WTC11 (cell line): ENCODE results near the gene CNOT6.

ENCODE experiments used
- ATF2 ChIP-seq: sonication (generic); formaldehyde crosslinking; IDR thresholded peaks from 2 replicates; pipeline ENCODE4 v1.8.1; 2022; ENCODE audit warnings: low read depth, missing genetic modification reagents, borderline replicate concordance
- CREB1 ChIP-seq: sonication (generic); formaldehyde crosslinking; IDR thresholded peaks from 2 replicates; pipeline ENCODE4 v1.8.0; 2023; ENCODE audit warnings: mild to moderate bottlenecking, missing genetic modification reagents
- GABPB1 ChIP-seq: sonication (generic); formaldehyde crosslinking; IDR thresholded peaks from 2 replicates; pipeline ENCODE4 v1.8.1; 2023; ENCODE audit warnings: mild to moderate bottlenecking, missing genetic modification reagents
- IRF2 ChIP-seq: sonication (generic); formaldehyde crosslinking; IDR thresholded peaks from 2 replicates; pipeline ENCODE4 v1.8.0; 2022; ENCODE audit warnings: low read depth, missing genetic modification reagents, borderline replicate concordance
- NR3C1 ChIP-seq: sonication (generic); formaldehyde crosslinking; conservative IDR thresholded peaks from 2 replicates; pipeline ENCODE4 v1.8.1; 2023; ENCODE audit warnings: low read depth, mild to moderate bottlenecking, missing genetic modification reagents
- ZNF396 ChIP-seq: fragments of 250-450 bp; sonication (Bioruptor Pico); IDR thresholded peaks from 2 replicates; pipeline ENCODE4 v1.8.0; 2021; ENCODE audit warnings: mild to moderate bottlenecking, moderate library complexity, borderline replicate concordance
- TF ChIP-seq, protein P1 (sequence below): fragments of 200-600 bp; IDR thresholded peaks from 2 replicates; pipeline ENCODE4 v1.8.0; 2022; ENCODE audit warnings: antibody characterized with exemption
- TF ChIP-seq, protein P2 (sequence below): sonication (generic); formaldehyde crosslinking; IDR thresholded peaks from 2 replicates; pipeline ENCODE4 v1.8.1; 2022; ENCODE audit warnings: mild to moderate bottlenecking, moderate library complexity, missing genetic modification reagents

GRCh38 chr5:180568914-180569313 is 74.7 kb downstream of the CNOT6 start:
- TF ChIP-seq, protein P1, sequence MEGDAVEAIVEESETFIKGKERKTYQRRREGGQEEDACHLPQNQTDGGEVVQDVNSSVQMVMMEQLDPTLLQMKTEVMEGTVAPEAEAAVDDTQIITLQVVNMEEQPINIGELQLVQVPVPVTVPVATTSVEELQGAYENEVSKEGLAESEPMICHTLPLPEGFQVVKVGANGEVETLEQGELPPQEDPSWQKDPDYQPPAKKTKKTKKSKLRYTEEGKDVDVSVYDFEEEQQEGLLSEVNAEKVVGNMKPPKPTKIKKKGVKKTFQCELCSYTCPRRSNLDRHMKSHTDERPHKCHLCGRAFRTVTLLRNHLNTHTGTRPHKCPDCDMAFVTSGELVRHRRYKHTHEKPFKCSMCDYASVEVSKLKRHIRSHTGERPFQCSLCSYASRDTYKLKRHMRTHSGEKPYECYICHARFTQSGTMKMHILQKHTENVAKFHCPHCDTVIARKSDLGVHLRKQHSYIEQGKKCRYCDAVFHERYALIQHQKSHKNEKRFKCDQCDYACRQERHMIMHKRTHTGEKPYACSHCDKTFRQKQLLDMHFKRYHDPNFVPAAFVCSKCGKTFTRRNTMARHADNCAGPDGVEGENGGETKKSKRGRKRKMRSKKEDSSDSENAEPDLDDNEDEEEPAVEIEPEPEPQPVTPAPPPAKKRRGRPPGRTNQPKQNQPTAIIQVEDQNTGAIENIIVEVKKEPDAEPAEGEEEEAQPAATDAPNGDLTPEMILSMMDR, result no peak
- TF ChIP-seq GABPB1 (no peak), ZNF396 (CRISPR knock-in tag) (no peak), NR3C1 (no peak), ATF2 (CRISPR knock-in tag) (no peak), CREB1 (CRISPR knock-in tag) (no peak), IRF2 (CRISPR knock-in tag) (no peak)
- TF ChIP-seq, protein P2, sequence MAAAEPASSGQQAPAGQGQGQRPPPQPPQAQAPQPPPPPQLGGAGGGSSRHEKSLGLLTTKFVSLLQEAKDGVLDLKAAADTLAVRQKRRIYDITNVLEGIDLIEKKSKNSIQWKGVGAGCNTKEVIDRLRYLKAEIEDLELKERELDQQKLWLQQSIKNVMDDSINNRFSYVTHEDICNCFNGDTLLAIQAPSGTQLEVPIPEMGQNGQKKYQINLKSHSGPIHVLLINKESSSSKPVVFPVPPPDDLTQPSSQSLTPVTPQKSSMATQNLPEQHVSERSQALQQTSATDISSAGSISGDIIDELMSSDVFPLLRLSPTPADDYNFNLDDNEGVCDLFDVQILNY (CRISPR knock-in tag), result no peak
